GM12878 (cell line): ENCODE data around the gene CLPSL1. TPM values are rescaled to one million over a fixed set of nuclear protein-coding genes. Genes with fewer than 3 reads are reported as not detected.

Experiments used
- BCL3 ChIP-seq: IDR thresholded peaks from 2 replicates; pipeline ENCODE4 v1.6.1; 2011; ENCODE audit warnings: borderline replicate concordance, low read depth, mild to moderate bottlenecking, moderate library complexity, low read length; ENCODE audit not compliant: insufficient read depth, poor library complexity, severe bottlenecking
- CUX1 ChIP-seq: IDR thresholded peaks from 2 replicates; pipeline ENCODE4 v1.6.1; 2012; ENCODE audit warnings: improper control_type of control experiment, low read depth, low read length; ENCODE audit not compliant: insufficient replicate concordance
- E4F1 ChIP-seq: fragments of 450-650 bp; IDR thresholded peaks from 2 replicates; pipeline ENCODE4 v1.6.1; 2018; ENCODE audit warnings: borderline replicate concordance, mild to moderate bottlenecking; ENCODE audit not compliant: partially characterized antibody
- HDAC2 ChIP-seq: fragments of 200-600 bp; sonication (generic); IDR thresholded peaks from 2 replicates; pipeline ENCODE4 v1.6.1; 2017
- MTA2 ChIP-seq: fragments of 450-650 bp; IDR thresholded peaks from 2 replicates; pipeline ENCODE4 v1.6.1; 2016; ENCODE audit warnings: low read depth, mild to moderate bottlenecking, moderate library complexity
- MYC ChIP-seq: IDR thresholded peaks from 2 replicates; pipeline ENCODE4 v1.6.1; 2011; ENCODE audit warnings: mild to moderate bottlenecking, low read length, moderate library complexity, inconsistent platforms; ENCODE audit not compliant: insufficient read depth, insufficient replicate concordance, insufficient read length, severe bottlenecking
- NBN ChIP-seq: fragments of 450-650 bp; IDR thresholded peaks from 2 replicates; pipeline ENCODE4 v1.6.1; 2016
- NFXL1 ChIP-seq: fragments of 450-650 bp; IDR thresholded peaks from 2 replicates; pipeline ENCODE4 v1.6.1; 2017; ENCODE audit warnings: antibody characterized with exemption, mild to moderate bottlenecking, borderline replicate concordance
- RB1 ChIP-seq: fragments of 450-650 bp; formaldehyde crosslinking; IDR thresholded peaks from 2 replicates; pipeline ENCODE4 v1.6.1; 2017; ENCODE audit warnings: mild to moderate bottlenecking, borderline replicate concordance
- REST ChIP-seq: IDR thresholded peaks from 2 replicates; pipeline ENCODE4 v1.6.1; 2012; ENCODE audit warnings: mild to moderate bottlenecking, low read depth, low read length
- SKIL ChIP-seq: fragments of 450-650 bp; IDR thresholded peaks from 2 replicates; pipeline ENCODE4 v1.6.1; 2017; ENCODE audit warnings: mild to moderate bottlenecking, low read depth, inconsistent platforms; ENCODE audit not compliant: poor library complexity, severe bottlenecking
- TCF3 ChIP-seq: IDR thresholded peaks from 2 replicates; pipeline ENCODE4 v1.6.1; 2012; ENCODE audit warnings: low read depth, mild to moderate bottlenecking, low read length, borderline replicate concordance; ENCODE audit not compliant: insufficient read depth
- polyA plus RNA-seq, 11 experiments: library from polyadenylated mRNA; depleted of rRNA in 4 of 11; unstranded in 6 of 11; stranded (reverse) in 5 of 11; fragments of >200 nt; fragmentation: Nextera tagmentation in 4 of 11; fragmentation: Illumina TruSeq in 1 of 11; extraction: Ambion mirVana in 4 of 11; extraction: Trizol in 1 of 11; gene quantifications; 1 replicate in 1 of 11; 2 replicates in 10 of 11; pipeline versions ENCODE4 v1.2.1 to v1.2.3, GENCODE V29; 2011 to 2016; ENCODE audit warnings: inconsistent platforms in 2 of 11, missing spikeins in 2 of 11, low read depth in 1 of 11
- total RNA-seq, 4 experiments: library from RNA; depleted of rRNA in 3 of 4; stranded (reverse); fragments of >200 nt in 3 of 4; fragmentation: Illumina TruSeq in 1 of 4; extraction: Trizol in 1 of 4; gene quantifications; 2 replicates each; pipeline versions ENCODE4 v1.2.1 to v1.2.3, GENCODE V29; 2013 to 2021

Gene CLPSL1
- total and polyA plus RNA-seq, 10 of the 15 experiments (the other 5 are each of a cell fraction or from before 2014, with no cell fraction given): not detected

GRCh38 chr6:35731736-35732532 is 48.9 kb upstream of the CLPSL1 start (continued):
- TF ChIP-seq CUX1 (no peak), REST (no peak), NFXL1 (no peak), TCF3 (no peak), NBN (peak; percentile 89; the same call in 1 of the 2 replicates), SKIL (no peak), MTA2 (peak; percentile 31; the same call in 1 of the 2 replicates), MYC (peak; percentile 81), RB1 (peak; percentile 78; the same call in 1 of the 2 replicates), E4F1 (no peak), HDAC2 (peak; percentile 78; the same call in 1 of the 2 replicates), BCL3 (peak; percentile 73)
